HFFc6 (cell line): ENCODE data around the gene AXIN1. TPM values are rescaled to one million over a fixed set of nuclear protein-coding genes. Genes with fewer than 3 reads are reported as not detected.

ENCODE experiments used
- DNase-seq: peaks from one replicate; pipeline ENCODE4 v3.0.0-alpha.2; 2018
- H3K27ac Mint-ChIP-seq: 2 replicates; pipeline ENCODE4 v1.8.0; 2020; ENCODE audit warnings: mild to moderate bottlenecking, mixed read lengths
- H3K27me3 Mint-ChIP-seq: 2 replicates; pipeline ENCODE4 v1.8.0; 2021; ENCODE audit warnings: mild to moderate bottlenecking, moderate library complexity, mixed read lengths; ENCODE audit not compliant: insufficient read depth
- H3K36me3 Mint-ChIP-seq: 2 replicates; pipeline ENCODE4 v1.8.0; 2021; ENCODE audit warnings: low read depth, mixed read lengths
- H3K4me1 Mint-ChIP-seq: 2 replicates; pipeline ENCODE4 v1.8.0; 2020; ENCODE audit warnings: low read depth, mixed read lengths
- H3K4me3 Mint-ChIP-seq: 2 replicates; pipeline ENCODE4 v1.8.0; 2020; ENCODE audit warnings: mild to moderate bottlenecking, moderate library complexity, mixed read lengths
- H3K9me3 Mint-ChIP-seq: 2 replicates; pipeline ENCODE4 v1.8.0; 2020; ENCODE audit warnings: mild to moderate bottlenecking, mixed read lengths
- CTCF ChIP-seq: fragments of 200-600 bp; sonication (generic); IDR thresholded peaks from 2 replicates; pipeline ENCODE4 v1.5.0; 2021; ENCODE audit warnings: antibody characterized with exemption, mild to moderate bottlenecking
- total RNA-seq, 6 experiments: library from RNA; stranded (reverse); fragmentation: NEBNext Ultra II Directional; extraction: Animal tissue kit (Norgen Biotek cat#: 25700); gene quantifications; 2 replicates in 1 of 6; 3 replicates in 5 of 6; pipeline ENCODE4 v1.2.3, GENCODE V29; 2021

The AXIN1 gene
- total RNA-seq, 6 experiments from 2014 or later, result 13.6 to 16.7 (median 14.7) TPM

DNA sequence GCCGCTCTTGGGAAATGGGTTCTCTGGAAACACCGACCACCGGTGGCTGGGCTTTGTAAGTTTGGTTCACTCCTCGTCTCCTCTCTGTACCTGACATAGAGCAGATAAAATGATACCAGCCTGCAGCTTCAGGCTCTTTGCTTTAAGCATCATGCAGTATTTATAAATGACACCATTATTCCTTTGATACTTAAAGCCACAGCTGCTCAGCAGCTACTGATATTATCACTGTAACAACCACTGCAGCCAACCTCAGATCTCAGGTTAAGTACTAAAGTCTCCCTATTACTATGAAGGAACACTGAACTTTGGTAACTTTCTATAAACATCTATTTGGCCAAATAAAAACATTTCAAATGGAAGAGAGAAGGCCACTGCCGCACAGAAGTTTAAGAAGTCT, 34.9 kb downstream of the AXIN1 start:
- no peak for DNase-seq
- Mint-ChIP-seq H3K27ac (no peak overlapping the region), H3K9me3 (no peaks in the 10 kb centered on the region), H3K4me3 (no peak overlapping the region), H3K27me3 (peaks cover 2% of the 10 kb centered on the region), H3K4me1 (no peaks in the 10 kb centered on the region), H3K36me3 (0 out of 2 replicates have a peak, but pooled peaks cover 6% of the 10 kb centered on the region)
- TF ChIP-seq CTCF, result no peak

DNA sequence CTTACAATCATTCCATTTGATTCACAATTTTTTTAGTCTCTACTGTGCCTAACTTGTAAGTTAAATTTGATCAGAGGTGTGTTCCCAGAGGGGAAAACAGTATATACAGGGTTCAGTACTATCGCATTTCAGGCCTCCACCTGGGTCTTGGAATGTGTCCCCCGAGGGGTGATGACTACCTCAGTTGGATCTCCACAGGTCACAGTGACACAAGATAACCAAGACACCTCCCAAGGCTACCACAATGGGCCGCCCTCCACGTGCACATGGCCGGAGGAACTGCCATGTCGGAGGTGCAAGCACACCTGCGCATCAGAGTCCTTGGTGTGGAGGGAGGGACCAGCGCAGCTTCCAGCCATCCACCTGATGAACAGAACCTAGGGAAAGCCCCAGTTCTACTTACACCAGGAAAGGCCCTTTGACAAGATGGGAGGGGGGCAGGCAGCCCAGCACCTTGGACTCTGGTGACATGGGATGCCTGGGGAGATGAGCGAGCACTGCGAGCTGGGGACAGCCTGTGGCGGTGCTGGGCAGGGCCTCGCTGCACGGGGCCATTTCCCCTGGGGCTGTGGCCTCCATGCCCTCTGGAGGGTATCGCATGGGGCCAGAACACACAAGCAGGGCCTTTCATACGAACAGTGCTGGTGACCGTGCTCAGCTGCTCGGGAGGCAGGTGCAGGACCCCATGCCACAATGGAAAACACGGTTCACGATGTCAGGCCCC, 35.6 kb downstream of the AXIN1 start:
- no peak overlapping the region for H3K27ac Mint-ChIP-seq
- no peaks in the 10 kb centered on the region for H3K4me1 Mint-ChIP-seq
- no peak for DNase-seq
- H3K36me3 Mint-ChIP-seq, result 0 out of 2 replicates have a peak, but pooled peaks cover 6% of the 10 kb centered on the region
- no peak overlapping the region for H3K4me3 Mint-ChIP-seq
- H3K27me3 Mint-ChIP-seq, result peaks cover 2% of the 10 kb centered on the region
- no peak for TF ChIP-seq CTCF
- H3K9me3 Mint-ChIP-seq, result no peaks in the 10 kb centered on the region

- H3K4me1 Mint-ChIP-seq, result no peaks in the 10 kb centered on the region
- H3K27ac Mint-ChIP-seq, result no peak overlapping the region
- H3K36me3 Mint-ChIP-seq, result 0 out of 2 replicates have a peak, but pooled peaks cover 6% of the 10 kb centered on the region
- peaks cover 2% of the 10 kb centered on the region for H3K27me3 Mint-ChIP-seq
- no peak overlapping the region for H3K4me3 Mint-ChIP-seq
- no peak for TF ChIP-seq CTCF
- no peak for DNase-seq
- no peaks in the 10 kb centered on the region for H3K9me3 Mint-ChIP-seq
These were observed 37.7 kb downstream of the AXIN1 start for GRCh38 chr16:314795-315299.

GRCh38 chr16:314351-314750, 38.2 kb downstream of the AXIN1 start:
- no peak for DNase-seq
- no peak for TF ChIP-seq CTCF
- H3K9me3 Mint-ChIP-seq, result no peaks in the 10 kb centered on the region
- no peak overlapping the region for H3K4me3 Mint-ChIP-seq
- H3K4me1 Mint-ChIP-seq, result no peaks in the 10 kb centered on the region
- peaks cover 2% of the 10 kb centered on the region for H3K27me3 Mint-ChIP-seq
- H3K27ac Mint-ChIP-seq, result no peak overlapping the region
- H3K36me3 Mint-ChIP-seq, result 0 out of 2 replicates have a peak, but pooled peaks cover 6% of the 10 kb centered on the region

- no peak for DNase-seq
- Mint-ChIP-seq H3K36me3 (no peaks in the 10 kb centered on the region), H3K27ac (no peak overlapping the region), H3K4me3 (no peak overlapping the region), H3K27me3 (no peaks in the 10 kb centered on the region), H3K4me1 (no peaks in the 10 kb centered on the region), H3K9me3 (no peaks in the 10 kb centered on the region)
- no peak for TF ChIP-seq CTCF
These were observed 40.8 kb downstream of the AXIN1 start for GRCh38 chr16:311725-312124.
